Measurements from ENCODE around the gene SEPTIN8.

- TF ChIP-seq CTCF (IDR thresholded peaks at IDR 0.05; ENCODE audit: insufficient read depth, low read length) = no peak
- TF ChIP-seq REST (IDR thresholded peaks at IDR 0.05; ENCODE audit: insufficient replicate concordance, low read depth) = no peak
- no peak for TF ChIP-seq SPI1 (IDR thresholded peaks at IDR 0.05; ENCODE audit: borderline replicate concordance, low read depth)
- no peak for TF ChIP-seq GABPA (IDR thresholded peaks at IDR 0.05; ENCODE audit: low read depth)
- TF ChIP-seq POLR2AphosphoS5 (IDR thresholded peaks at IDR 0.05; ENCODE audit: low read depth) = no peak
Measured at GRCh38 chr5:132780577-132780976, 3.5 kb upstream of the SEPTIN8 start.
